ENCODE results near the gene CCDC7. TPM values are rescaled to one million over a fixed set of nuclear protein-coding genes. Genes with fewer than 3 reads are reported as not detected.
"Not testable (repeated sequence)": the region's sequence is repeated elsewhere in the genome, so short reads cannot be mapped to it uniquely, and the experiment has no call there.

CCDC7 gene
- total RNA-seq, result 10 to 100 TPM; 60.4 to 73.0 TPM
- 99.0 to 117 reads per million in 2 donors for total RNA-seq

DNA sequence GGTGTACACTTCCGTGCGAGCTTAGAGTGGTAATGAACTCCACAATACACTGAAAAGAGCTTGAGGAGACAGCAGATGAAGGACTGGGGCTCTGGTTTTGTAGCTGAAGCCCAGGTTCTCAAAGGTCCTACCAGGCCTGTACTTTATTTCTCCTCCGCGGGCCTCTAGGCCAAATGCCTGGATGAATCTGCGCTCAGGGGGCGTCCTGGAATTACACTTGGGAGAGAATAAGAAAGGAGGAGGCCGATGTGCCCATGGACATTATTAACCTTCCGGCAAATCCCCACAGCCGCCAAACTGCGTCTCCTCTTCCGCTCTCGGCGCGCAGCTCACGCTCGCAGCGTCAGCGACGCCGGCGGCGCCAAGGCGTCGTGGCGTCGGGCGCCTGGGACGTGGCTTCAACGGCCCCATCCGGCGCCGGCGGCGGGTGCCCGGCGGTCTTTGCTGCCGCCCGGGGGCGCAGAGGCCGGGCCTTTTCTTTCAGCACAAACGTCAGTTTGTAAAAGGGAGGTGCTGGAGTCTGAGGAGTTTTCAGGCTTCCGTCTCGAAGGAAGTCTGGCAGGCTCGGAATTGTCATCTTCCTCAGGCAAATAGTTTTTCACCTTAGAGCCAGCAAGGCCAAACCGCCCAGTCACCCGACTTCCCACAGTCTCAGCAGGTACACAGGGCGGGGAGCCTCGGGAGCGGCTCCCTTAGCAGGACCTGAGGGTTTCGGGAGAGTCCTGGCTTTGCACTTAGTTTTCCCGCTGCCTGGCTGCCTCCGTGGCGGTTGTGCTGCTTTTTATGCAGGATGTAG, at the start of gene CCDC7:
Gene CCDC7 (plus strand): TSS at position 401 of the 796 bp plus-strand sequence. CDS start 5,503 bp downstream, outside the sequence.
- DNase-seq (peak; percentile 81 to 83 (median 82)), ATAC-seq (peak; percentile 97)
- no peaks in the 10 kb centered on the region for H3K9me3 ChIP-seq (ENCODE audit: control insufficient read depth, low read length, poor library complexity, severe bottlenecking)
- peak within 1 kb of the TSS; percentile 99 for H3K27ac Mint-ChIP-seq
- H3K4me1 Mint-ChIP-seq, result peaks cover 15% of the 10 kb centered on the region
- H3K4me3 Mint-ChIP-seq, result peak within 1 kb of the TSS; percentile 97
- peaks cover 4% of the 10 kb centered on the region for H3K36me3 Mint-ChIP-seq (ENCODE audit: low read depth)
- H3K27me3 Mint-ChIP-seq, result no peaks in the 10 kb centered on the region

DNA sequence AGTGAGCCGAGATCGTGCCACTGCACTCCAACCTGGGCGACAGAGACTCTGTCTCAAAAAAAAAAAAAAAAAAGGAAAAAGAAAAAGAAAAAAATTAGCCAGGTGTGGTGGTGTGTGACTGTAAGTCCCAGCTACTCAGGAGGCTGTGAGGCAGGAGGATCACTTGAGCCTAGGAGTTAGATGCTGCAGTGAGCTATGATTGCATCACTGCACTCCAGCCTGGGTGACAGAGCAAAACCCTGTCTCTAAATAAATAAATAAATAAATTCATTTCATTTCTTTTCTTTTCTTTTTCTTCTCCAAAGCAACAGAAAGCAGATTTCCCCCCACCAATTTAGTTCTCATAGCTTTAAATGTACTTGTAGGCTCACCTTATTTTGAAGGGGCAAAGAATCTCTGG, 48.8 kb upstream of the CCDC7 start:
- not testable (repeated sequence) for H3K27ac Mint-ChIP-seq; H3K27me3 Mint-ChIP-seq; DNase-seq; ATAC-seq; H3K36me3 Mint-ChIP-seq (ENCODE audit: low read depth); H3K4me1 Mint-ChIP-seq; H3K4me3 Mint-ChIP-seq; H3K9me3 ChIP-seq (ENCODE audit: control insufficient read depth, low read length, poor library complexity, severe bottlenecking)

DNA sequence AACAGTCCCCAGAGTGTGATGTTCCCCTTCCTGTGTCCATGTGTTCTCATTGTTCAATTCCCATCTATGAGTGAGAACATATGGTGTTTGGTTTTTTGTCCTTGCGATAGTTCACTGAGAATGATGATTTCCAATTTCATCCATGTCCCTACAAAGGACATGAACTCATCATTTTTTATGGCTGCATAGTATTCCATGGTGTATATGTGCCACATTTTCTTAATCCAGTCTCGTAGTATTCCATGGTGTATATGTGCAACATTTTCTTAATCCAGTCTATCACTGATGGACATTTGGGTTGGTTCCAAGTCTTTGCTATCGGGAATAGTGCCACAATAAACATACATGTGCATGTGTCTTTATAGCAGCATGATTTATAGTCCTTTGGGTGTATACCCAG, 46.2 kb upstream of the CCDC7 start:
- H3K27me3 Mint-ChIP-seq; H3K27ac Mint-ChIP-seq; H3K36me3 Mint-ChIP-seq (ENCODE audit: low read depth); ATAC-seq; H3K4me1 Mint-ChIP-seq; DNase-seq; H3K4me3 Mint-ChIP-seq; H3K9me3 ChIP-seq (ENCODE audit: control insufficient read depth, low read length, poor library complexity, severe bottlenecking): not testable (repeated sequence)

DNA sequence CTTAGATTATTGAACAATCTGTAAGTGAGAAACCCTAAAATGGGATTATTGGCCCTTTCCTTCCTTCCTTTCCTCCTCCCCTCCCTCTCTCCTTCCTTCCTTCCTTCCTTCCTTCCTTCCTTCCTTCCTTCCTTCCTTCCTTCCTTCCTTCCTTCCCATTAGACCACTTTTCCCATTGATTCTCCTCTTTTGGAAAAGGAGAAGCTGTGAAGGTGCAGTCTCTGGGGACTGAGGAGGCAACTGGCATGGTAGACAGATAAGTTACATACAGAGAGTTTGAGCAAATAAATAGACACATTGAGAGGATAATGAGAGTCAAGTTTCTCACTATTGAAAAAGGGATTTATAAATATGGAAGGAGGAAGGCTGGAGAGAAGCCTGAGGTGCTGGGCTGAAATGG, 45.0 kb upstream of the CCDC7 start:
- H3K4me3 Mint-ChIP-seq, result no peak overlapping the region
- peaks cover 2% of the 10 kb centered on the region for H3K4me1 Mint-ChIP-seq
- H3K36me3 Mint-ChIP-seq (ENCODE audit: low read depth), result no peaks in the 10 kb centered on the region
- H3K27me3 Mint-ChIP-seq, result no peaks in the 10 kb centered on the region
- H3K27ac Mint-ChIP-seq, result no peak overlapping the region
- DNase-seq (no peak), ATAC-seq (no peak)
- H3K9me3 ChIP-seq (ENCODE audit: control insufficient read depth, low read length, poor library complexity, severe bottlenecking), result no peaks in the 10 kb centered on the region

DNA sequence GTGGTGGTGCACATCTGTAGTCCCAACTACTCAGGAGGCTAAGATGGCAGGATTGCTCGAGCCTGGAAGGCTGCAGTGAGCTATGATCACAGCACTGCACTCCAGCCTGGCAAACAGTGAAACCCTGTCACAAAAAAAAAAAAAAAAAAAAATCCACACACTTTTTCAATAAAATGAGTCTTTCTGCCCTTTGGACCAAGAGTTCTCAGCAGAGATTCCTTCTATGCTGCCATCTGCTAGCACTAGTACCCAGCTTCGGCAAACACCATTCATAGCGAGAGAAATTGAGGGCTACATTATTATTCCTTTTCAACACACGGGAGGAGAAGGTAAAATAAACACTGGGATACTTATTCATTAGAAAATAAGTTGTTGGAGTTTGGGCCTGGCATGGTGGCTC, 43.4 kb upstream of the CCDC7 start:
- Mint-ChIP-seq H3K4me1 (peaks cover 2% of the 10 kb centered on the region), H3K4me3 (no peak overlapping the region), H3K27ac (no peak overlapping the region), H3K36me3 (ENCODE audit: low read depth) (no peaks in the 10 kb centered on the region), H3K27me3 (no peaks in the 10 kb centered on the region)
- ATAC-seq (no peak), DNase-seq (no peak)
- H3K9me3 ChIP-seq (ENCODE audit: control insufficient read depth, low read length, poor library complexity, severe bottlenecking), result no peaks in the 10 kb centered on the region

DNA sequence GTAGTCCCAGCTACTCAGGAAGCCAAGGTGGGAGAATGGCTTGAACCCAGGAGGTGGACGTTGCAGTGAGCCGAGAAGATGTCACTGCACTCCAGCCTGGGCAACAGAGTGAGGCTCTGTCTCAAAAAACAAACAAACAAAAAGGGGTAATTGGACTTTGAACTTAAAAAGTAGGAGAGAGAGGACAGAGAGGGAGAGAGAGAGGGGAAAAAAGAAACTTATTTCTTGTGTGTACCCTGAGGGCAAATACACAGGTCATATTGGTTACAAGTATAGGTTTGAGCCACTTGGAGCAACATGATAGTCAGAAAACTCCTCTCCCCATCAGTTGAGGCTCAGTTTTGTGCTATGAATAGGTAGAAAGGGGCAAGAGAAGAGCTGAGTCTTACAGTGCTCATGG, 42.8 kb upstream of the CCDC7 start:
- H3K9me3 ChIP-seq (ENCODE audit: control insufficient read depth, low read length, poor library complexity, severe bottlenecking), result no peaks in the 10 kb centered on the region
- no peak for ATAC-seq
- no peak overlapping the region for H3K27ac Mint-ChIP-seq

DNA sequence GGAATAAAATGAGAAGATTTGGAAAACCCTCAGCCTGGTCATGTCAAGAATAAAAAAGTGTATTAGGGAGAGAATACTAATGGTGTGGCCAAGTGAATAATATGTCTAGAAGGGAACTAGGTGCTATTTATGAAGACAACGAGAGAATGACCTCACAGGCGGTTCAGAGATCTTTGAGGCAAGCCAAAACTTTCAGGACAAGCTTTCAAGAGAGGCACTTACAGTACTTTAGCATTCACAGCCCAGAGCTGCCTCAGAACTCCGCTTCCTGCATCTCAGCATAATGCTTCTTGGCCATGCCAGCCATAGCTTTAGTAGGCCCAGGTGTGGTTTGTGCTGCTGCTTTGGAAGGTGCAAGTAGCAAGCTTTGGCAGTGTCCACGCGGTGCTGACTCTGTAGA, 37.2 kb upstream of the CCDC7 start:
- H3K4me3 Mint-ChIP-seq, result no peak overlapping the region
- DNase-seq, result no peak
- no peaks in the 10 kb centered on the region for H3K9me3 ChIP-seq (ENCODE audit: control insufficient read depth, low read length, poor library complexity, severe bottlenecking)

More for the DNA sequence above, 42.8 kb upstream of the CCDC7 start:
- Mint-ChIP-seq H3K27me3 (no peaks in the 10 kb centered on the region), H3K36me3 (ENCODE audit: low read depth) (no peaks in the 10 kb centered on the region), H3K4me1 (peaks cover 2% of the 10 kb centered on the region), H3K4me3 (no peak overlapping the region)
- no peak for DNase-seq

DNA sequence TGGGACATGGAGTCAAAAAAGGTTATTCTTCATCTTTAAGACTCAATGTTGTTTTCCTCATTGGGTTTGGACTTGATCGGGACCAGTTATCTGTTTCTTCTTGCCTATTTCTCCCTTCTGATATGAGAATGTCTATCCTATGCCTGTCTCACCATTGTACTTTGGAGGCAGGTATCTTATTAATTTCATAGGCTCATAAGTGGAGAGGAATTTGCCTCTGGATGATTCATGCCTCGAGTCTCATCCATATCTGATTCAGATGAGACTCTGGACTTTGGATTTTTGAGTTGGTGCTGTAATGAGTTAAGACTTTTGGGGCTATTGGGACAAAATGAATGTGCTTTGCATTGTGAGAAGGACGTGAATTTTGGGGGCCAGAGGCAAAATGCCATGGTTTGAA, 36.2 kb upstream of the CCDC7 start:
- ATAC-seq, result no peak
- Mint-ChIP-seq H3K27me3 (no peaks in the 10 kb centered on the region), H3K4me1 (peaks cover 5% of the 10 kb centered on the region), H3K36me3 (ENCODE audit: low read depth) (no peaks in the 10 kb centered on the region), H3K4me3 (no peak overlapping the region), H3K27ac (no peak overlapping the region)
- no peaks in the 10 kb centered on the region for H3K9me3 ChIP-seq (ENCODE audit: control insufficient read depth, low read length, poor library complexity, severe bottlenecking)
- DNase-seq, result no peak

More for the DNA sequence above, 37.2 kb upstream of the CCDC7 start:
- Mint-ChIP-seq H3K27me3 (no peaks in the 10 kb centered on the region), H3K27ac (no peak overlapping the region), H3K4me1 (peaks cover 4% of the 10 kb centered on the region), H3K36me3 (ENCODE audit: low read depth) (no peaks in the 10 kb centered on the region)
- no peak for ATAC-seq

DNA sequence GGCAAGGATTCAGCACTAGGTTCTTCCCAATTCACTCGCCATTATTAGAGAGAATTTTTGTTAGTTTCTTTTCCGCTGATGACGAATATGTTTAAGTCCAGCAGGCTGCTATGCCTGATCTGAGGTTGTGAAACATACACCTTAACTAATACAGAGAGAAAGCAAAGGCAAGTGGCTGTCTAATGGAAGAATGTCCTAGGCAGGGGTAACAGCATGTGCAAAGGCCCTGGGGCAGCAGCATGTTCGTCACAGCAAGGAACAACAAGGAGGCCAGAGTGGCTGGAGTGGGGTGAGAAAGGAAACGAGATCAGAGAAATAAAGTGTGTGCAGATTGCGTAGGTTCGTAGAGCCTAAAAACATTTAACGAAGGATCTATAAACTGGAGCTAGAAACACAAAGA, 35.4 kb upstream of the CCDC7 start:
- Mint-ChIP-seq H3K27ac (no peak overlapping the region), H3K36me3 (ENCODE audit: low read depth) (no peaks in the 10 kb centered on the region), H3K4me1 (peaks cover 5% of the 10 kb centered on the region), H3K4me3 (no peak overlapping the region), H3K27me3 (no peaks in the 10 kb centered on the region)
- DNase-seq (no peak), ATAC-seq (no peak)
- H3K9me3 ChIP-seq (ENCODE audit: control insufficient read depth, low read length, poor library complexity, severe bottlenecking), result no peaks in the 10 kb centered on the region

DNA sequence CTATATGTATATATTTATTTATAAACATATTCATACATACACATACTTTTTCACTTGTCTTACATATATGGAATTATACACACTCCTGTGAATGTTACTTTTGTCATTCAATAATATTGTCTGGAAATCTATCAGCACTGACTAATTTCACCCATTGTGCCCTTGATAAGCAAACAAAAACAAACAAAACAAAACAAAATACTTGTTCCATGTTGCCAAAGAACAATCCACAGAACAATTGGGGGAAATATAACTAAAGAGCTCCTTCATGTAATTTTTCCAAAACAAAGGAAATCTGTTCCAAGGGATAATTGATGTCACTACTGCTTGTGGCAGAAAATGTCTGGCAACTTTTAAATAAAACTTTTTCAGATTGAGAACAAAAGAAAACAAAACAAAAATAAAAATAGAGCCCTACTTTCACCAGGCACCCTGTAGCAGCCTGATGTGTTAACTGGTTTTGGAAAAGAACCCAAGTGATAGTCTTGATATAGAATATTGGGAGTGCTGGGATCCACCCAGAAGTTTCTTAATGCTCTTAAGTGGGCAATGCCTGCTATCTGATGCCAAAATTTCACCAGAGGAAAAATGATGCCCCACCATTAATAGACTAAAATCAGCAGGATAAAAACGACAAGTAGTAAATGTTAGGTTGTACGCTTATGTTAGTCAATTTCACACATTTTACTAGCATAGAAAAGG, 34.0 kb upstream of the CCDC7 start:
- Mint-ChIP-seq H3K36me3 (ENCODE audit: low read depth) (no peaks in the 10 kb centered on the region), H3K27ac (no peak overlapping the region), H3K4me3 (no peak overlapping the region), H3K4me1 (peaks cover 5% of the 10 kb centered on the region), H3K27me3 (no peaks in the 10 kb centered on the region)
- no peaks in the 10 kb centered on the region for H3K9me3 ChIP-seq (ENCODE audit: control insufficient read depth, low read length, poor library complexity, severe bottlenecking)
- DNase-seq (no peak), ATAC-seq (no peak)

DNA sequence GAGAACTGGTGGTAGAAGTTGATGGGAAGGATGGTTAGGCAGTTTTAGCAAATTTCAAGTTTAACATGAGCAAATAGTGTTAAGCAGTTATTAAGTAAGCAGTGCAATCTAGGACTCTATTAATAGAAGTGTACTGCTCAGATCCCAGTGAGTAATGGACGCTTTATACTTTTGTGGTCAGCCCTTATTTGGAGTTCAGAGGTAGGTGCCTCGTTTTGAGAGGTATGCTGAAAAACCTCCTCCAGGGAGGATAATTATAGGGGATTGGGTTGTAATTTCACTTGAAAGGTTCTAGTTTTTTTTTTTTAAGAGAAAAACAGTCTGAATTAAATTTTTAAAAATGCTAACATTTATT, 33.5 kb upstream of the CCDC7 start:
- Mint-ChIP-seq H3K4me3 (no peak overlapping the region), H3K4me1 (peaks cover 5% of the 10 kb centered on the region), H3K36me3 (ENCODE audit: low read depth) (no peaks in the 10 kb centered on the region), H3K27me3 (no peaks in the 10 kb centered on the region), H3K27ac (peak overlapping the region; percentile 51)
- no peaks in the 10 kb centered on the region for H3K9me3 ChIP-seq (ENCODE audit: control insufficient read depth, low read length, poor library complexity, severe bottlenecking)
- no peak for DNase-seq
- ATAC-seq, result no peak

DNA sequence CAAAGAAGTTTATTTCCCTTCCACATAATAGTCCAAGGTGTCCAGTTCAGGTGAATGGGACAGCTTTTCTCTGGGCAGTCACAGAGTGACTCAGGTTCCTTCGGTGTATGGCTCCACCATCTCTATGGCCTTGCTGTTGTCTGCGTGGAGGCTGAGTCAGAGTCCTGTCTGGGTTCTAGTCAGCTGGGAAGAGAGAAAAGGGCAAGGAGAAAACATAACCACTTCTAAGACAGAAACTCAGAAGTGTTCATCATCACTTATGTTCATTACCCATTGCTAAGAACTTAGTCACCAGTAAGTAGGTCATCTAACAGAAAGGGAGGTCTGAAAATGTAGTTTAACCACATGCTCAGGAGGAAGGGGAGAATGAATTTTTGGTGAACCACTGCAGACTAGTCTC, 32.4 kb upstream of the CCDC7 start:
- no peaks in the 10 kb centered on the region for H3K9me3 ChIP-seq (ENCODE audit: control insufficient read depth, low read length, poor library complexity, severe bottlenecking)
- H3K36me3 Mint-ChIP-seq (ENCODE audit: low read depth), result no peaks in the 10 kb centered on the region
- peaks cover 5% of the 10 kb centered on the region for H3K4me1 Mint-ChIP-seq
- ATAC-seq (peak; percentile 90), DNase-seq (no peak)
- H3K27ac Mint-ChIP-seq, result peak overlapping the region; percentile 51
- peak overlapping the region; percentile 75 for H3K4me3 Mint-ChIP-seq
- H3K27me3 Mint-ChIP-seq, result no peaks in the 10 kb centered on the region

DNA sequence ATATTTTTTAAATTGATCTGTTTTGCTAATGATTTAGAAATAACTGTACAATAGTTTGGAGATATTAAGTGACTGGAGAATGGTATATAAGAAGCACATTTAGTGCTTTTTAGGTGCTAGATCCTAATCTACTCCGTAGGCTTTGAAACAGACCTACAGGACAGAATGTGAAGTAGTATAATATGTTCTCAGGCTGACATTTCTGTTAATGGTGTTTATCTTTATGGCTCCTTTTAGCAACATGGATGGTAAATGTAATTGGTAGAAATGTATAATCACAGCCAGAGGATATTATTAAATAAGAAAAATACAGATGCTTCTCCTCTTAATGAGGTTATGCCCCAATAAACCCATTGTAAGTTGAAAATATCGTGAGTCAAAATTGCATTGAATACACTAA, 30.6 kb upstream of the CCDC7 start:
- Mint-ChIP-seq H3K27me3 (no peaks in the 10 kb centered on the region), H3K36me3 (ENCODE audit: low read depth) (no peaks in the 10 kb centered on the region), H3K4me3 (no peak overlapping the region), H3K27ac (no peak overlapping the region), H3K4me1 (peaks cover 5% of the 10 kb centered on the region)
- no peaks in the 10 kb centered on the region for H3K9me3 ChIP-seq (ENCODE audit: control insufficient read depth, low read length, poor library complexity, severe bottlenecking)
- ATAC-seq, result no peak
- no peak for DNase-seq
